Measurements from ENCODE around the gene HRH4. TPM values are rescaled to one million over a fixed set of nuclear protein-coding genes. Genes with fewer than 3 reads are reported as not detected.
A peak's percentile ranks its signal among the peaks of the same experiment; 100 is the strongest.

HRH4 gene
- not detected in 2 replicates for total RNA-seq (2014; rRNA removed; shearing (Covaris generic))

DNA sequence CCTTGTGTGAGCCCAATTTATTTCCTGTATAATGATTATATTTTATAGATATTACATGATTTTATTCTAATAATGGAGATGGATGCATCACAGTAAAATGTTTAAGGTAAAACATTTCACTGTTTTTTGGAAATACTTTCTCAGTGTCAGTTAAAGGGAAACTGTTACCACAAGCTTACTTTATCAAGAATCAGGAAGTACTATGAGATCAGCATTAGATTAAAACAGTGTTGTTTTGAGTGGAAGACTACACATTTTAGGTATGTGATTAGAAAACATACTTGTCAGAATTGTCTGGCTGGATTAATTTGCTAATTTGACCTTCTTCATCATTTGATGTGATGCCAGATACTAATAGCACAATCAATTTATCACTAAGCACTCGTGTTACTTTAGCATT lies at the start of gene HRH4:
Gene HRH4, plus strand, starts transcription at position 250 of the 400 bp plus-strand sequence. Its CDS starts 92 bp downstream, at position 342.
- no peak for DNase-seq (ENCODE audit: low spot score)
- in situ Hi-C loops (cut with HindIII; ENCODE audit: low sequenced_read_pairs) = no loop called here

DNA sequence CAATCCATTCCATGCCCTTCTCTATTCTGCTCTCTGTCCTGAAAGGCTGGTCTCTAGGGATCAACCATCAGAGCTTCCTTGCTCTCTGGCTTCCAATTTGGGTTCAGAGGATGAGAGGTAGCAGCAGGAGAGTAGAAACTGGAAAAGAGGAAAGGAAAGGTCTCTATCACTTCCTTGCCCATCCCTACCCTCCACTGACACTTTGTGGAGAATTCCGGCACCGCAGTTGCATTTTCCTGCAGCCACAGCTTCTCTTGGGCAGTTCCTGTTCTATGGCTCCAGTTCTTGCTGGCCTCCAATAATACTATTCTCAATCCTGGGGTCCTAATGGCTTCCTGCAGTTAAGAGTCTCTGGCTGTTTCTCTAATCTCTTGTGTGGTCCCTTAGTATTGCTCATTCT lies 47.3 kb upstream of the HRH4 start:
- in situ Hi-C loops (cut with HindIII; ENCODE audit: low sequenced_read_pairs) = no loop called here
- no peak for DNase-seq (ENCODE audit: low spot score)

DNA sequence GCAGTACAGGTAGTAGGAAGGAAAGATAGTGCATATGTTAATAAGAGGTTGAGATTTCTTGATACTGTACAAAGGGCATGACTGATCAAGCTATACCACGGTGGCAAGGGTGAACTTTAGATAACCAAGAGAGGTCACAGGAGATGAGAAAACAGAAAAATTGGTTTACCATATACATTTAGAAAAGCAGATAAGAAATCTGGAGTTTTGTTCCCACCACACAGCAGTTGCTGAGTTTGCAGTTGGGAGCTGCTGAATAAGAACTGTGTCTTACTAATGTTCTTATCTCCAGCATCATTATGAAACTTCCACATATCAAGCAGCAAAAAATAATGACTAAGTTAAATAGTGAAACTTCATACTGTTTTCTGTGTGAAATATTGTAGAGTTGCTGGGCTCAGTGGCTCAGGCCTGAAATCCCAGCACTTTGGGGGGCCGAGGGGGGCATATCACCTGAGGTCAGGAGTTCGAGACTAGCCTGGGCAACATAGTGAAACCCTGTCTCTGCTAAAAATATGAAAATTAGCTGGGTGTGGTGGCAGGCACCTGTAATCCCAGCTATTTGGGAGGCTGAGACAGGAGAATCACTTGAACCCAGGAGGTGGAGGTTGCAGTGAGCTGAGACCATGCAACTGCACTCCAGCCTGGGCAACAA lies 46.0 kb upstream of the HRH4 start:
- DNase-seq (ENCODE audit: low spot score) = no peak
- in situ Hi-C loops (cut with HindIII; ENCODE audit: low sequenced_read_pairs) = no loop called here

DNA sequence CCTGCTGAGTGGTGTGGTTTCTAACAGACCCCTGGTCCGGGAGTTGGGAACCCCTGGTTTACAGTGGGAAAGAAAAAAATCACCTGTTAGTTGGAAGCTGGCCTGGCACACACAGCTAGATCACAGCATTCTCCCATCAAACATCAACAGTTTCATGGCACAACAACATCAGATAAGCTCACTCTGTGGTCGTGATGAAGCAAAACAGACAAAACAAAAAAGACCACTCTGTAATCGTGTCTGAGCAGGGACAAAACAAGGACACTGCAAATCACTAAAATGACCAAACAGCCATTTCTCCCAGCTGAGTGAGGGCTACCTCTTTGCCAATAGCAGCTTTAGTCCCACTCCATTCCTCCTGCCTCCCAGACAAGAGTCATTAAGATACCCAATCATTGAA lies 43.0 kb upstream of the HRH4 start:
- DNase-seq (ENCODE audit: low spot score) = no peak
- in situ Hi-C loops (cut with HindIII; ENCODE audit: low sequenced_read_pairs) = no loop called here

DNA sequence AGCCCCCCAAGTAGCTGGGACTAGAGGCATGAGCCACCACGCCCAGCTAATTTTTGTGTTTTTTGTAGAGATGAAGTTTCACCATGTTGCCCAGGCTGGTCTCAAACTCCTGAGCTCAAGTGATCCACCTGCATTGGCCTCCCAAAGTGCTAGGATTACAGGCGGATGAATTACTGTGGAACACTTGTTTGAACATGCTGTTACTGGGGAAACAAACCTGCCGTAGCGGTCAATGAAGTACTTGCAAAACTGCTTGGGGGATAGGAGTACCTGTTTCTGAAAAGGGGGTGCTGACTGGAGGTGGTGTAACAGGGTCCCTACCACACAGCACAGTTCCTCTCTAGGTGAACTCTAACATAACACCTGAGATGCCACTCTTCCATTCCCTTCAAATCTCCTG lies 39.9 kb upstream of the HRH4 start:
- DNase-seq (ENCODE audit: low spot score) = no peak
- in situ Hi-C loops (cut with HindIII; ENCODE audit: low sequenced_read_pairs) = no loop called here

- DNase-seq (ENCODE audit: low spot score) = no peak
- in situ Hi-C loops (cut with HindIII; ENCODE audit: low sequenced_read_pairs) = no loop called here
Measured at GRCh38 chr18:24421831-24422230, 38.6 kb upstream of the HRH4 start.

DNA sequence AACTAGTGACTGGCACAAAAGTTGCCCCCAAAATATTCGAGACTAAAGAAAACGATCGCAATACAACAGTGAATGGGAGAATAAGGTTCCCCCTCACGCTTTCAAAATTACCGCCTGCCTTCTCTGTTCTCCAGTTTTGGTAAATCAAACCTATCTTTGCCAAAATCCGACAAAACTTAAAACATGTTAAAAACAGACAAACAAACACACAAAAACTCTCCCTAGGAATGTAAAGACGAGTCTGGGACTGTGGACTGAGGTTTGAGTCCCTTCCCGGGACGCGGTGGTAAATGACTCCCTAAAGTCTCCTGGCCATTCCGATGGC lies 34.4 kb upstream of the HRH4 start:
- in situ Hi-C loops (cut with HindIII; ENCODE audit: low sequenced_read_pairs) = no loop called here
- DNase-seq (ENCODE audit: low spot score) = no peak

DNA sequence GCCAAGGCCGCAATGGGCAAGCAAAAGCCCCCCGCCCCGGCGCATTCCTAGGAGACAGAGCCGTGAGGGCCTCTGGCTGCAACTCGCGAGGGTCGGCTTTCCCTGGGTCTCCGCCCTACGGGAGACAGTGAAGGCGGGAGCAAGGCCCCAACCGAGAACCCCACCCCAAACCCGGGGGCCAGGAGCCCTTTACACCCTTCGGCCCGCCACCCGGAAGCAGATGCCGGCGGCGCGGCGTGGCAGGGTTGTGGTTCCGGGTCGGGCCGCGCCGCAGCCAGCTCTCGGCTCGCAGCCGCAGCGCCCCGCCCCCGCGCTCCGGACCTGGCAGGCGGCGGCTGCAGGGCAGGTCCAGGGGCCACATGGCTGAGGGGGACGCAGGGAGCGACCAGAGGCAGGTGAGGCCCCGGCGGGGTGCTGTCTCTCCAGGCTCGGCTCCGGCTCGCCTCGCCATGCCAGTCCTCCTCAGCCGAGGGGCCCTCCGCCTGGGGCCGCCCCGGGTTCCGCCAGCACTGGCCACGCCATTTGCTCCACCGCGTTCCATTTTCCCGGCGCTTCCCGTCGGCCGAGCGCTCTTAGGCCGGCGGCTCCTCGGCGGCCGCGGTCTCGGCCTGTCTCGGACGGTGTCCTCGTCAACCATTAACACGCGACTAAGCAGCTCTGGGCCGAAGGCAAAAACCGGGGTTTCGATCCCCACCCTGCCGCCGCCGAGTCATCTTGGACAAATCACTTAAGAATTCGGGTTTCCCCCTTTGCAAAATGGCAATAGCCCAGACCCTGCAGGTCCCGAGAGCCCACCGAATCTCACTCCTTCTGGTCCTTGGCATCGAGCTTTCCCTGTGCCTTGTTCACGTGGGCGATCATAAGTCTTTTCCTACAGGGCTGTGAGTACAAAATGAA lies 33.8 kb upstream of the HRH4 start, which contains the start of gene IMPACT:
Gene IMPACT, plus strand, starts transcription at position 273 of the 897 bp plus-strand sequence. Its CDS starts 87 bp downstream, at position 360.
- in situ Hi-C loops (cut with HindIII; ENCODE audit: low sequenced_read_pairs) = no loop called here
- peak; percentile 72 for DNase-seq (ENCODE audit: low spot score)

GRCh38 chr18:24427484-24427883 lies 33.0 kb upstream of the HRH4 start:
- in situ Hi-C loops (cut with HindIII; ENCODE audit: low sequenced_read_pairs) = no loop called here
- DNase-seq (ENCODE audit: low spot score) = peak; percentile 7

DNA sequence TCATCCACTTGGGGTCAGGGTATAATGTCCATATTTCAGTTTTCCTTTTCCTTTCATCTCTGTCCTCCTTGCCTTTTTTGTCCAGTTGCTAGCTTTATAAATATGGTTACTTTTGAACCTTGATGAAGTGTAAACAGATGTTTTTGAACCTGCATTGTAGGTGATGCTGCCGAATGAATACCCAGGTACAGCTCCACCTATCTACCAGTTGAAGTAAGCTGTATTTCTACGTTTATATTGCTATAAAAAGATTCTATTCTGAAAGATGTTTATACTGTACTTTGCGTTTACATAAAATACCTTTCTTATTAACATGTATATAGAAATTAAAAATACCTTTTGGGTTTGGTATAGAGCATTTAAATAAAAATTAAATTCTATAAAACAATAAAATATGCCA lies 31.7 kb upstream of the HRH4 start:
- no peak for DNase-seq (ENCODE audit: low spot score)
- in situ Hi-C loops (cut with HindIII; ENCODE audit: low sequenced_read_pairs) = no loop called here

GRCh38 chr18:24429188-24429587 lies 31.2 kb upstream of the HRH4 start:
- DNase-seq (ENCODE audit: low spot score) = no peak
- in situ Hi-C loops (cut with HindIII; ENCODE audit: low sequenced_read_pairs) = no loop called here

DNA sequence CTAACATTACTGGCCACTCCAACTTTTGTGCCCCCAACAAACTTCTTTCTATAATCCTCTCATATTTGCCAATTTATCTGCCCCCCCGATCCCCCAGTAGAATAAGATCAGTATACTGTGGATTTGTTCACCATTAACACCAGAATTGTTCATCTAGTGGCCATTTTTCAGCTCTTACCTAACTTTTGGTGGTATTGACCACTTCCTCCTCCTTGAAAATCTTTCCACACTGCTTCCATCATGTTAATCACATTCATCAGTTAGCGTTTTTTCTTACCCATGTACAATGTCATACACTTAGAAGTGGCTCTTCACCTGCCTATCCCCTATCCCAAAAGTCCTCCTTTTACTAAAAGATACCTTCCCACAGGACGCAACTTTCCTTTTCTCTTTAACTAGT lies 27.8 kb upstream of the HRH4 start:
- in situ Hi-C loops (cut with HindIII; ENCODE audit: low sequenced_read_pairs) = no loop called here
- no peak for DNase-seq (ENCODE audit: low spot score)

GRCh38 chr18:24436939-24437338 lies 23.5 kb upstream of the HRH4 start:
- in situ Hi-C loops (cut with HindIII; ENCODE audit: low sequenced_read_pairs) = no loop called here
- DNase-seq (ENCODE audit: low spot score) = no peak

DNA sequence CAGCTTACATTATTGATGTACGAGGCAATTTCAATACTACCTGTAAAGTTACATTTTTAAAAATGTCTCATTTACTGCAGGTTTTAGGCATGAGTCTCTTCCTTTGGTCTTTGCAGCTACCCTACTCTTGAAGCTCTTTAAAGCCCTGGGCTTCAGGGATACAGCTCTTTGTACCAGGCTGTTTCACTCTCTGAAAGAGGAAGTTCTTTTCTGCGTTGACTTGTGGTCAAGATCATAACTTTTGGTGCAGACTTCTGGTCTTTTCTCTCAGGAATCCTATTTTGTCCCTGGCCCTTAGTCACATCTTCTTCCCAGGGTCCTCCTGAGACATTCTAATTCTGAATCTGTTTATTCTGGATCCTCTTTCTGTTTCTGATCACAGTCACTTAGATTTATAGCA lies 16.6 kb upstream of the HRH4 start:
- in situ Hi-C loops (cut with HindIII; ENCODE audit: low sequenced_read_pairs) = no loop called here
- DNase-seq (ENCODE audit: low spot score) = no peak

GRCh38 chr18:24446453-24446852 lies 14.0 kb upstream of the HRH4 start:
- DNase-seq (ENCODE audit: low spot score) = no peak
- in situ Hi-C loops (cut with HindIII; ENCODE audit: low sequenced_read_pairs) = no loop called here

DNA sequence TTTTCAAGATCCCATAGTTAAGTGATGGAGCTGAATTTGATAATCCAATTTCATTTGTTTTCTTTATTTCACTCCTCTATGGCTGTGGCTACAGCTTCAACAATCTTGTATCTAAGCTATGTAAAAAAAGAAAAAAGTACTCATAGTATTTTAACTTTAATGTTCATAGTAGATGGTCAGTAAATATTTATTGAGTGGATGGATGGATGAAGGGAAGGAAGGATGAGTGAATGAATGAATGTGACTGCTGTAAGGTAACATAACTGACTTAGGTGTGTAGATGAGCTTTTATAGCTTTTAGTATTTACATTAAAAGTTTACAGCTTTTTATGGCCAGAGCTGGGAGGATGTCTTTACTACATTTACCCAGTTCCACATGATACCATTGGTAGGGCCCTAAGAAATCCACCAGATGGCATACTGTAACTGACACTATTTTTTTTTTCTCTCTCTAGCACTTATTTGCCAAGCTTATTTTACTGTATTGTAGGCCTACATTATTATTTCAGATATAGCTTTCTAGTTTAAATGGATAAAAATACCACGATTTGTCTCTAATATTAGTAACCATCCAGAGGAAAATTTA lies 13.4 kb upstream of the HRH4 start:
- peak; percentile 16 for DNase-seq (ENCODE audit: low spot score)

DNA sequence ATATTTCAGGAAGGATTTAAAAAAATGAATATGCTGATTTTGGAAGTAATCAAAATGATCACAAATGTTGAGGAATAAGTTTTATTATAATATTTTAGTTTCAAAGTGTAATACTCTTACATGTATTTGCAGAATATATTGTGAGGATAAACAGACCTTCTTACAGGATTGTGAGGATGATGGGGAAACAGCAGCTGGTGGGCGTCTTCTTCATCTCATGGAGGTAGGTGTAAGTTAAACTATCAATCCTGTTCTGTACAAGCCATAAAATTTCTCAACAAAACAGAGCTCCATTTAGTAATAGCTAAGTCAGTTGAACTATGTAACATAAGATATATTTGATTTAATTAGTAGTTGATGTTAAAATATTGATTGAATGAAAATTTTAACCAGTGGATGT lies 12.5 kb upstream of the HRH4 start:
- in situ Hi-C loops (cut with HindIII; ENCODE audit: low sequenced_read_pairs) = no loop called here
- no peak for DNase-seq (ENCODE audit: low spot score)

More for the DNA sequence above, 13.4 kb upstream of the HRH4 start:
- in situ Hi-C loops (cut with HindIII; ENCODE audit: low sequenced_read_pairs) = no loop called here

GRCh38 chr18:24456549-24456948 lies 3.9 kb upstream of the HRH4 start:
- in situ Hi-C loops (cut with HindIII; ENCODE audit: low sequenced_read_pairs) = no loop called here
- DNase-seq (ENCODE audit: low spot score) = no peak

DNA sequence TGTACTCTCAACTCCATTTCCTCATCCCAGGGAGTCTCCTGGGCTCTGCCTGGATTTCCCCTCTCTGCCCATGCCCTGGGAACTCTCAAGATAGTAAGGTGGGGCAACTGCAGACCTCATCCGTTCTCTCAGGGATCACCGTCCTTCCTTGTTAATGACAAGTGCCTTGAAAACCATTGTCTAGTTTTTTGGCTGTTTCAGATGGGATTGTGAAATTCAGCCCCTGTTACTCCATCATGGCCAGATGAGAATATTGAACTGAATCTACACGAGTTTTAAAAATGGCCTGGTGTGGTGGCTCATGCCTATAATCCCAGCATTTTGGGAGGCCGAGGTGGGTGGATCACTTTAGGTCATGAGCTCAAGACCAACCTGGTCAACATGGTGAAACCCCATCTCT lies 665 bp upstream of the HRH4 start:
- DNase-seq (ENCODE audit: low spot score) = no peak
- in situ Hi-C loops (cut with HindIII; ENCODE audit: low sequenced_read_pairs) = no loop called here

GRCh38 chr18:24461996-24462395 lies 1.6 kb downstream of the HRH4 start:
- in situ Hi-C loops (cut with HindIII; ENCODE audit: low sequenced_read_pairs) = no loop called here
- no peak for DNase-seq (ENCODE audit: low spot score)
